Memory B cell (primary cell): ENCODE data around the gene PMPCB.
"Not testable (repeated sequence)": the region's sequence is repeated elsewhere in the genome, so short reads cannot be mapped to it uniquely, and the experiment has no call there.

ENCODE experiments used
- ATAC-seq: fragments of 150-1000 bp; cut with Tn5 transposase; 2 replicates; pipeline ENCODE4 v1.10.0; 2021; ENCODE audit warnings: low read depth, mild to moderate bottlenecking, moderate library complexity
- DNase-seq, 2 donors: peaks; one replicate each; pipeline ENCODE4 v3.0.0; 2022; ENCODE audit warnings: low spot score in 2 of 2
- H3K27ac Mint-ChIP-seq: one replicate; pipeline ENCODE4 v1.8.0; 2022; ENCODE audit warnings: mild to moderate bottlenecking, moderate library complexity, mixed read lengths
- H3K27me3 Mint-ChIP-seq: one replicate; pipeline ENCODE4 v1.8.0; 2022; ENCODE audit warnings: mixed read lengths
- H3K36me3 Mint-ChIP-seq: one replicate; pipeline ENCODE4 v1.8.0; 2022; ENCODE audit warnings: mild to moderate bottlenecking, mixed read lengths
- H3K4me1 Mint-ChIP-seq: one replicate; pipeline ENCODE4 v1.8.0; 2022; ENCODE audit warnings: mixed read lengths
- H3K4me3 Mint-ChIP-seq: one replicate; pipeline ENCODE4 v1.8.0; 2022; ENCODE audit warnings: mild to moderate bottlenecking, moderate library complexity, mixed read lengths
- H3K9me3 Mint-ChIP-seq: one replicate; pipeline ENCODE4 v1.8.0; 2022; ENCODE audit warnings: mixed read lengths

Gene PMPCB

DNA sequence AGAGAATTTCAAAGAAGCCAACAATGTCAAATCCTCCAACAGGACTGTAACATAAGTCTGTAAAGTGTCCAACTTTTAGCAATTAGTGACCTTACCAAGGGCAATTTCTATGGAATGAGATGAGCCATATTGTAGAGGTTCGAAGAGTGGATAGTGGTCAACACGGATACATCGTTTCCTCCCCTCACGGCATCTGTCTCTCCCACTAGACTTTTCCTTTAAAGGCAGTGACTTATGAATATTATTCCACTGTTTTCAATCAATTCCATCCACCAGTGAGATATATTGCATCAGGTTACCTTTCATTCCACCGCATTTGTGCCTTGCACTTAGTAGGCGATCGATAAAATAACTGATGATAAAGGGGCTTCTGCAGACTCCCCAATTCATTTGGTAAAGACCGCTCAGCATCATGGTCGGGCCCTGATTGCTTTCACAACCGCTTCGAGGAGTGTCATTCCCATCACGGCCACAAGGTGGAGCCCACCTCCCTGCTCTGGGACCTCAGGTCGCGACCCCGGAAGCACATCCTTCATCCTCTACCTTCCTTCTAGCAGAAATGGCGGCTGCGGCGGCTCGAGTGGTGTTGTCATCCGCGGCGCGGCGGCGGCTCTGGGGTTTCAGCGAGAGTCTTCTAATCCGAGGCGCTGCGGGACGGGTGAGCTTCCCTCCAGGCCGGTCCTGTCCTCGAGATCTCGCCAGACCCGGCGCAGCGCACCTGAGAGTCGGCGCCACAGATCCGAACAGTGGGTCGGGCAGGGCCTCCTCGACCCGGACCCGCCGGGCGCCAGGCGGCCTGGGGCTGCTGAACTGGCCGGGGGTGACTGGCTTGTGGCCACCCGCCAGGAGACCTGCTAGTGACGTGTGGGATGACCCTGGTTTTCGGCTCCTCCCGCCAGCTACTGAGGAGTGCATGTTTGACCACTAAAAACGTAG is at the start of gene PMPCB:
TSS of gene PMPCB (plus strand) at position 535 of the 936 bp plus-strand sequence. CDS start at position 560, 25 bp downstream.
- peaks cover 13% of the 10 kb centered on the region for H3K4me1 Mint-ChIP-seq

GRCh38 chr7:103253699-103254506 is 43.3 kb upstream of the PMPCB start:
- H3K27ac Mint-ChIP-seq, H3K4me1 Mint-ChIP-seq, ATAC-seq, H3K9me3 Mint-ChIP-seq, H3K36me3 Mint-ChIP-seq, H3K27me3 Mint-ChIP-seq, H3K4me3 Mint-ChIP-seq, DNase-seq: not testable (repeated sequence)

More for the DNA sequence above, at the start of gene PMPCB:
- Mint-ChIP-seq H3K27me3 (no peaks in the 10 kb centered on the region), H3K9me3 (no peaks in the 10 kb centered on the region), H3K27ac (peak within 1 kb of the TSS; percentile 69), H3K4me3 (peak within 1 kb of the TSS; percentile 76), H3K36me3 (peaks cover 9% of the 10 kb centered on the region)
- DNase-seq (peak; percentile 96 to 98), ATAC-seq (peak; percentile 94)

GRCh38 chr7:103264054-103264453 is 33.2 kb upstream of the PMPCB start:
- H3K4me3 Mint-ChIP-seq, H3K27me3 Mint-ChIP-seq, H3K27ac Mint-ChIP-seq, H3K9me3 Mint-ChIP-seq, H3K4me1 Mint-ChIP-seq, H3K36me3 Mint-ChIP-seq, ATAC-seq, DNase-seq: not testable (repeated sequence)

DNA sequence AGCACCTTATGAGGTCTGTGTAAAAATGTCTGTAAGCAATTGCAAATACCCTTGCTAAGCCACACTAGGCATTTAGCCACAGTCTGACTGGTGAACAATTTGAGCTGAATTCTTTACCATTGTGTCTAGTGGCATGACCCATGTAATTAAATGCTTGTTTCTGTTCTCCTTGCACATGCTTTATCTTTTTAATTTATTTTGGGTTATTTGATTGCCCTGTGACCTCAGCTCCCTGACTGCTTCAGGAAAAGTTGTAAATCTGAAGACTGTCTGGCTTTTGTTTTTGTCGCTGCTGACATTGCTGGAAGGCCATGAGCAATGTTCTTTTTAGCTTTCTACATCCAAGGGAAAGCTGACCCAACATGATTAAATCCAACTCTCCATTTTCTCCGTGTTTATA is 31.0 kb upstream of the PMPCB start:
- H3K36me3 Mint-ChIP-seq, H3K27ac Mint-ChIP-seq, H3K4me3 Mint-ChIP-seq, DNase-seq, ATAC-seq, H3K4me1 Mint-ChIP-seq, H3K27me3 Mint-ChIP-seq, H3K9me3 Mint-ChIP-seq: not testable (repeated sequence)

DNA sequence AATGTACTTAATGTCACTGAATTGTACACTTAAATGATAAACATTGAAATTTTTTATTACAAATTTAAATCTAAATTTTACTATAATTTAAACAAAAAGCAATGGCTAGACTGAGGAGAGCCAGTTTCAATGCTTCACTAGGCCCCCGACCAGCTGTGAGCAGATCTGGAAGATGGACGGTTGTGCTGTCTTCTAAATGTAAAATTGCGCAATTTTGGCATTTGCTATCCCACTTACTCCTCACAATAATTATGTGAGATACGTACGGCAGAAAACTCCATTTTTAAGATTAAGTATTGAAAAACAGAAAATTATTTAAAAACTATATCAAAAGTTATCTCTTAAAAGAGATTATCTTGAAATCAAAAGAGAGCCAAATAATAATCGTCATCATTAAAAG is 23.9 kb upstream of the PMPCB start:
- H3K4me3 Mint-ChIP-seq, H3K27me3 Mint-ChIP-seq, H3K4me1 Mint-ChIP-seq, H3K36me3 Mint-ChIP-seq, H3K27ac Mint-ChIP-seq, DNase-seq, ATAC-seq, H3K9me3 Mint-ChIP-seq: not testable (repeated sequence)

GRCh38 chr7:103274867-103275266 is 22.4 kb upstream of the PMPCB start:
- ATAC-seq, DNase-seq, H3K36me3 Mint-ChIP-seq, H3K4me3 Mint-ChIP-seq, H3K27me3 Mint-ChIP-seq, H3K27ac Mint-ChIP-seq, H3K4me1 Mint-ChIP-seq, H3K9me3 Mint-ChIP-seq: not testable (repeated sequence)

DNA sequence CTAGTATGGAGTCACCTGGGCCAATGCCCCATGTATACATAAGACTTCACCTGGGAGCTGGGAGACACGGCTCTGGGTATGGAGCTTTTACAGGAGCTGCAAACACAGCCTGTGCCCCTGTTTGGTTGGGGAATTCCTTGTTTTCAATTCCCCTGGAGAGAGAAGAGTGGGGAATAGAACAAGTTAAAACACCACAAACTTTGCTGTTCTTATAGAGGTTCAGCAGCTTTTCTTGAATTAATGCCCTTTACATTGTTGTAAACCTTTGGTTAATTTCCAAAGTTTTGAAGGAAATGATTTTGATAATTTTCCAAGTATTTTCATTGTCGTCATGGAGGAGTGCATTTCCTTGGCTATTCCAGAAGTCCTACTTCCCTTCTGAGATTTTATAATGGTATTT is 19.0 kb upstream of the PMPCB start:
- not testable (repeated sequence) for ATAC-seq, H3K9me3 Mint-ChIP-seq

GRCh38 chr7:103279636-103279962 is 17.6 kb upstream of the PMPCB start:
- DNase-seq, H3K36me3 Mint-ChIP-seq, H3K9me3 Mint-ChIP-seq, H3K27me3 Mint-ChIP-seq: not testable (repeated sequence)
- Mint-ChIP-seq H3K27ac (peak overlapping the region; percentile 97), H3K4me3 (peak overlapping the region; percentile 98), H3K4me1 (peaks cover 10% of the 10 kb centered on the region)
- ATAC-seq = peak; percentile 12

More for the DNA sequence above, 19.0 kb upstream of the PMPCB start:
- Mint-ChIP-seq H3K4me1 (peaks cover 10% of the 10 kb centered on the region), H3K27ac (peak overlapping the region; percentile 69)
- H3K27me3 Mint-ChIP-seq, H3K36me3 Mint-ChIP-seq, H3K4me3 Mint-ChIP-seq, DNase-seq: not testable (repeated sequence)

DNA sequence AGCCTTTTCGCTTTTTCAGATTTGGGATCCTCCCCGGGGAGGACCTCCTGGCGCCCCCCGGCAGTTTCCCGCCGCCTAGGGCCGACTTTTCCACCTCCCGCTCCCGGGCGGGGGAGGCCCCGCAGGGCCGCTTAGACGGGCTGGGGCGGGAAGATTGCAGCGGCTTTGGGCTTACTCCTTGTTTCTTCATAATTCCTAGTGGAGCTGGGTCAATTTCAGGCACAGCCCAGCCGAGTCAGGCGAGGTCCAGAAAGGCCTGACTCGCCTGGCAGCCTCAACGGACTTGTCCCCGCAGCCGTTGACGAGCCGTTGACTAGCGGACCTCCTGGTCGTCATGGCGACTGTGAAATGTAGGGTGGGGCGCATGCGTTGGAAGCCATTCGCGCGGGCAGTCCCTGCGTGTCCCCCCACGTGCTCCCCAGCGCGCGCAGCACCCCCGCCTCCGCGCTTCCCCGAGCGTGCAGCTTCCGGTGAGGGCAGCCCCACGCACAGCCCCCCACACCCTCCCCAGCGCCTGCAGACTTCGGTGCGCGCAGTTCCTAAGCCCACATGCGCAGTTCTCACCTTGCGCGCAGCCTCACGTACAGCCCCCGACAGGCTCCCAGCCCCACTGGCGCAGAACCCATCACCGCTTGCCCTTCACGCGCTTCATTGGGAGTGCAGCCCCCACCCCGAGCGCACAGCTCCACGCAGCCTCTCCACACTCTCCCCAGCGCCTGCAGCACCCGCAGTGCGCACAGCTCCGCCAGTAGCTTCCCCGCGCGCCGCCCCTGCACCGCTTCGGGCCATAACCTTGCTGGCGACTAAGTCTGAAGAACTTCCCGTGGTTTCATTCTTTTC is 17.1 kb upstream of the PMPCB start:
- not testable (repeated sequence) for H3K9me3 Mint-ChIP-seq, H3K36me3 Mint-ChIP-seq, H3K27me3 Mint-ChIP-seq
- ATAC-seq (peak; percentile 88), DNase-seq (peak; percentile 82 to 88)
- H3K4me3 Mint-ChIP-seq = peak overlapping the region; percentile 98
- H3K27ac Mint-ChIP-seq = peak overlapping the region; percentile 97
- H3K4me1 Mint-ChIP-seq = peaks cover 10% of the 10 kb centered on the region

DNA sequence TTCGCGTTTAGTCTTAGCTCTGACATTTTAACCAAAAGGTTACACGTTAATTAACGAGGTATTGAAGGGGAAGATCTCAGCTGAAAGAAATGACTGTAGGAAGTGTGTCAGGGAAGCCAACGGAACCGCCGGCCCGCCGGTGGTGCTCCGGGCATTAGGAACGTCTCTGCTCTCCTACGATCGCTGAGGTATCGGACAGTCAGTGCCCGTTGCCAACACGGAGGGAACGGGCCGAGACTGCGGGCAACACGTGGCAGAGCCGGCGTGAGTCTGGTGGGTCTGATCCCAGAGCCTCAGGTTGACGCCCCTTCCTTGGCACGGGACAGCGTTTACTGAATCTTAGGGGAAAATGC is 16.5 kb upstream of the PMPCB start:
- not testable (repeated sequence) for H3K9me3 Mint-ChIP-seq, H3K27me3 Mint-ChIP-seq, DNase-seq, ATAC-seq, H3K36me3 Mint-ChIP-seq
- Mint-ChIP-seq H3K27ac (peak overlapping the region; percentile 97), H3K4me3 (peak overlapping the region; percentile 98), H3K4me1 (peaks cover 10% of the 10 kb centered on the region)

DNA sequence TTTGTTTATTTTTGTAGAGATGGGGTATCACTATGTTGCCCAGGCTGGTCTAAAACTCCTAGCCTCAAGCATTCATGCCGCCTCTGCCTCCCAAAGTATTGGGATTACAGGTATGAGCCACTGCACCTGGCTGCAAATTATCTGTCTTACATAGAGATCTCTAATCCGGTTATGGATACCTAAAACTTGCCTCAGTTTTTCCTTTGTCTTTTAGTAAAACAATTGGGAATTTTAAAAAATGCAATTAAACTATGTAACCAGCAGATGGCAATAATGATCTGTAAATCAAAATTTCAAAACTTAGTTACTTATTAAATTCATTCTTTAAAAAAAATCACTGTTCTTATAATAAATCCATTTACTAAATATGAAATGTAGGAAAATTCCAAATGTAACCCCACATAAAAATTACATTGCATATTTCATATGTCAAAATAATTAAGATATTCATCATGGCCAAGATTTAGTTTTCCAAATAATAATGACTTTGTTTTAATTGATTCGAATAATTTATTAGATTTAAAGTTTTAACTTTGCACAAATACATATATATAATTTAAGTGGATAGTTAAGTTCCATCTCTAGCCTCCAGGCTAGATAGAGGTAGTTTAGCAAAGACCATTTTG is 14.3 kb upstream of the PMPCB start:
- not testable (repeated sequence) for H3K27ac Mint-ChIP-seq, H3K27me3 Mint-ChIP-seq, H3K9me3 Mint-ChIP-seq, H3K4me3 Mint-ChIP-seq, ATAC-seq, DNase-seq, H3K36me3 Mint-ChIP-seq
- H3K4me1 Mint-ChIP-seq = peaks cover 10% of the 10 kb centered on the region

GRCh38 chr7:103292122-103292521 is 5.1 kb upstream of the PMPCB start:
- ATAC-seq = no peak
- H3K4me1 Mint-ChIP-seq = peaks cover 5% of the 10 kb centered on the region

DNA sequence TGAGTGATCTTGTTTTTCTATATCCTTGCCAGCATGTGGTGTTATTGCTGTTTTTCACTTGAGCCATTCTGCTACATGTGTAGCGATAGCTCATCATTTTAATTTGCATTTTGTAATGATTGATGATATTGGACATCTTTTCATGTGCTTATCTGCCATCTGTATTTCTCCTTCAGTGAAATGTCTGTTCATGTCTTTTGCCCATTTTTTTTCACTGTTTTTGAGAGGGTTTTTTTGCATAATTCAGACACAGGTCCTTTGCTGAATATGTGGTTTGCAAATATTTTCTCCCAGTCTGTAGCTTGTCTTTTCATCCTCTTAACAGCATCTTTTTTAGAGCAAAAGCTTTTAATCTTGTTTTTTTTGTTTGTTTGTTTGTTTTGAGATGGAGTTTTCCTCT is 3.7 kb upstream of the PMPCB start:
- ATAC-seq (no peak), DNase-seq (no peak)
- Mint-ChIP-seq H3K36me3 (no peaks in the 10 kb centered on the region), H3K4me3 (no peak overlapping the region), H3K4me1 (peaks cover 11% of the 10 kb centered on the region), H3K9me3 (no peaks in the 10 kb centered on the region), H3K27me3 (no peaks in the 10 kb centered on the region), H3K27ac (no peak overlapping the region)

More at GRCh38 chr7:103292122-103292521, 5.1 kb upstream of the PMPCB start:
- Mint-ChIP-seq H3K4me3 (no peak overlapping the region), H3K27me3 (no peaks in the 10 kb centered on the region), H3K36me3 (no peaks in the 10 kb centered on the region), H3K9me3 (no peaks in the 10 kb centered on the region), H3K27ac (no peak overlapping the region)
- no peak for DNase-seq
